ENCODE measurements around the gene ELP4.

The ELP4 gene

GRCh38 chr11:31817621-31818424, 308.3 kb downstream of the ELP4 start:
- Histone ChIP-seq H3K27me3 (ENCODE audit: insufficient read depth, low read length) (peaks cover 100% of the 10 kb centered on the region), H3K36me3 (ENCODE audit: insufficient read depth, low read depth, low read length) (no peaks in the 10 kb centered on the region), H3K27ac (ENCODE audit: low read length) (no peak overlapping the region), H3K9me3 (ENCODE audit: insufficient read depth, low read depth, low read length) (no peaks in the 10 kb centered on the region; the same call in 1 of the 2 replicates), H3K9ac (ENCODE audit: low read depth, low read length) (no peak overlapping the region), H3K4me3 (ENCODE audit: low read length) (peak overlapping the region; percentile 64), H3K4me1 (ENCODE audit: insufficient read depth, low read length) (peaks cover 17% of the 10 kb centered on the region; the same call in 1 of the 2 replicates)

DNA sequence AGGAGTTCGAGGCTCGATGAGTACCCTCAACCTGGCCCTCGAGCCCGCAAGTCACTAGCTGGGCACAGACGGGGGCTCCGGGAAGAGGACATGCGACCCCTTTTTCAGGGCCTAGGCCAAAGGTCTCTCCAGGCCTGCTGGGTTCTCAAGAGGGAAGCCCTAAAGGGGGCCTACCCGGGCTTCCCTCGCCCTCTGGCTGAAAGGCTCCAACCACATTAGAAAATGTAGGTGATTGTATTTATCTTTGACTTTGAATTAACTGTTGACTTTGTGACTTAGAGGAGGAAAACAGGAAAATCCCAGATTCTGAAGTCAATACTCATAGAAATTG, 308.8 kb downstream of the ELP4 start:
- no peaks in the 10 kb centered on the region for H3K36me3 ChIP-seq (ENCODE audit: insufficient read depth, low read depth, low read length)
- peak overlapping the region; percentile 64 for H3K4me3 ChIP-seq (ENCODE audit: low read length)
- H3K27ac ChIP-seq (ENCODE audit: low read length) = no peak overlapping the region
- H3K9ac ChIP-seq (ENCODE audit: low read depth, low read length) = no peak overlapping the region
- H3K9me3 ChIP-seq (ENCODE audit: insufficient read depth, low read depth, low read length) = no peaks in the 10 kb centered on the region; the same call in 1 of the 2 replicates
- peaks cover 21% of the 10 kb centered on the region; the same call in 1 of the 2 replicates for H3K4me1 ChIP-seq (ENCODE audit: insufficient read depth, low read length)
- peaks cover 100% of the 10 kb centered on the region for H3K27me3 ChIP-seq (ENCODE audit: insufficient read depth, low read length)

DNA sequence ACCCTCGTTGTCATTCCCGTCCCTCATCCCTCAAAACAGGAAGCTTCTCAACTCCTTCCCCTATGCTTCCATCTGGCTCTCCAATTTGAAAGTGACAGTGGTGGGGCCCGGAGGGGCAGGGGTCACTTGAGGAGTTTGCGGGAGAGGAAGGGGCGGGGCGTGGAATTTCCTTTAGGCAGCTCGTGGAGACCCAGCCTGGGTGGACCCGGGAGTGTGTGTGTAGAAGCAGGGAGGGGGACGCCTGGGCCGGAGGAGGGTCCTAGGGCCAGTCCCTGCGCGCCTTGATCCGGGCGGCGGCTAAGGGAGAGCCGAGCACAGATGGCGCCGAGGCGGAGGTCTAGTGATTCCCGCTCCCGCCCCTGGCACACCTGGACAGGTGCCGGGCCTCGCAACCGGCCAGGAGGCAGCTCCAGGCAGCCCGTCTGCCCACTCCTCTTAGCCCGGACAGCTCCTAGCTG, 309.3 kb downstream of the ELP4 start:
- Histone ChIP-seq H3K9ac (ENCODE audit: low read depth, low read length) (no peak overlapping the region), H3K27me3 (ENCODE audit: insufficient read depth, low read length) (peaks cover 100% of the 10 kb centered on the region), H3K4me3 (ENCODE audit: low read length) (no peak overlapping the region), H3K9me3 (ENCODE audit: insufficient read depth, low read depth, low read length) (no peaks in the 10 kb centered on the region; the same call in 1 of the 2 replicates), H3K36me3 (ENCODE audit: insufficient read depth, low read depth, low read length) (no peaks in the 10 kb centered on the region), H3K27ac (ENCODE audit: low read length) (no peak overlapping the region), H3K4me1 (ENCODE audit: insufficient read depth, low read length) (peaks cover 21% of the 10 kb centered on the region; the same call in 1 of the 2 replicates)

DNA sequence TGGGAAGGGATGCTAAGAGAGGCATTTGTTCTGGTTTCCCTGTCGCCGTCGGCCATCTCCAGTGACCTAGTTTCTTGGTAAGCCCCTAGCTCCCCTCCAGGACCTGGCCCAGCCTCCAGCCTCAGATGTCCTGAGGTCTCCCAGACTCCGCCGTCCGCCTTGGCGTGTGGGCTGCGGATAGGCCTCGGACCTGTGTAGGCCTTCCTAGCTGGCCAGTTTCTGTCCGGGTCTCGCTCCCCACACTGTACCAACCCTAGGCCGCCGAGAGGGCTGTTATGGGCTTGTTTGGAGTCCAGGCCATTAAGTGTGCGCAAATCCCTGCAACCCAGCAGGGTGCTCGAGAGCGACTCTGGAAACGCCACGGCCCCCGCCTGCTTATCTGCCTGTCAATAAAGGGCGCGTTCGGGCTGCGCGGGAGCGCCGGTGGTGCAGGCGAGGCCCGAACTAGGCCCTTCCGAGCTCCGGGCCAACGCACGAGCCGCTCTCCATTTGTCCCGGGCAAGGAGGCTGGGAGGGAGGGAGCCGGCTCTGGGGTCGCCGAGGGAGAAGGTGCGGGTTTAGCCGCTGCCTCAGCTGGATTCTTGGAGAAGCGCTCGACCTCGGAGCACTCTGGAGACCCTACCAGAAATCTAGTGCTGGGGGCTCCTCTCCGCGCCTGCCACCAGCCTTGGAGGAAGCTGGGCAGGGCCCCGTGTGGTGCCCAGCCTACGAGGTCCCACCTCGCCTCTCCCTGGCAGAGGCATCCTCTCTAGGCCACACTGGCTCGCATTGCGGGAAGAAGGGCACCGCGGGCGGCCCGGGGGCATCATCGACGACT, 310.3 kb downstream of the ELP4 start:
- H3K36me3 ChIP-seq (ENCODE audit: insufficient read depth, low read depth, low read length) = no peaks in the 10 kb centered on the region
- no peaks in the 10 kb centered on the region; the same call in 1 of the 2 replicates for H3K9me3 ChIP-seq (ENCODE audit: insufficient read depth, low read depth, low read length)
- H3K4me1 ChIP-seq (ENCODE audit: insufficient read depth, low read length) = peaks cover 30% of the 10 kb centered on the region; the same call in 1 of the 2 replicates
- no peak overlapping the region for H3K27ac ChIP-seq (ENCODE audit: low read length)
- H3K9ac ChIP-seq (ENCODE audit: low read depth, low read length) = no peak overlapping the region
- peaks cover 100% of the 10 kb centered on the region for H3K27me3 ChIP-seq (ENCODE audit: insufficient read depth, low read length)
- peak overlapping the region; percentile 54; the same call in 1 of the 2 replicates for H3K4me3 ChIP-seq (ENCODE audit: low read length)

GRCh38 chr11:31820438-31820818, 310.9 kb downstream of the ELP4 start:
- Histone ChIP-seq H3K9me3 (ENCODE audit: insufficient read depth, low read depth, low read length) (no peaks in the 10 kb centered on the region; the same call in 1 of the 2 replicates), H3K4me3 (ENCODE audit: low read length) (peak overlapping the region; percentile 54; the same call in 1 of the 2 replicates), H3K9ac (ENCODE audit: low read depth, low read length) (no peak overlapping the region), H3K4me1 (ENCODE audit: insufficient read depth, low read length) (peaks cover 36% of the 10 kb centered on the region; the same call in 1 of the 2 replicates), H3K27me3 (ENCODE audit: insufficient read depth, low read length) (peaks cover 100% of the 10 kb centered on the region), H3K27ac (ENCODE audit: low read length) (no peak overlapping the region), H3K36me3 (ENCODE audit: insufficient read depth, low read depth, low read length) (no peaks in the 10 kb centered on the region)

DNA sequence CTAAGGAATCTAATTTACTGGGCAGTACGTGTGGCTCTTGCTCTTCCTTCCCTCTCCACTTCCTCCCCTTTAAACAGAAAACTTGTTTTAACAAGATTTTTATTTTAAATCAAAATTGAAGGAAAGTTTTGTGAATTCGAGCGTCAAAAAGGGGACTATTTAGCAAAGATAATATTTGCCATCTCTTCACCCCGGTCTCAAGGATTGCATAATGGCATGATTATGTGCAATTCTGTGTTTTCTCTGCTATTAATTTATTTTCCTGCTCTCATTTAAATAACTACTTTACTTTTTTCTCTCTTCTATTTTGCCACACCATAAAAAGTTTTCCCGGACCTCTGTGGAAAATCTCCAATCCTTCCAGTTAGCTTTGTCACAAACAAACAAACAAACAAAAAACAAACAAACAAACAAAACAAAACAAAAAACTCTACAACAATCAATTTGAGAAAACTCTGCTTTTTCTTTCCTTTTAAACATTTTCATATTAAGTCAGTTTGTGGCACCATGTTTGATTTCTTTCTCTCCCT, 311.7 kb downstream of the ELP4 start:
- Histone ChIP-seq H3K4me3 (ENCODE audit: low read length) (no peak overlapping the region), H3K36me3 (ENCODE audit: insufficient read depth, low read depth, low read length) (no peaks in the 10 kb centered on the region), H3K27me3 (ENCODE audit: insufficient read depth, low read length) (peaks cover 100% of the 10 kb centered on the region), H3K9me3 (ENCODE audit: insufficient read depth, low read depth, low read length) (no peaks in the 10 kb centered on the region), H3K9ac (ENCODE audit: low read depth, low read length) (no peak overlapping the region), H3K4me1 (ENCODE audit: insufficient read depth, low read length) (peaks cover 40% of the 10 kb centered on the region; the same call in 1 of the 2 replicates), H3K27ac (ENCODE audit: low read length) (no peak overlapping the region)

GRCh38 chr11:31821766-31822165, 312.2 kb downstream of the ELP4 start:
- H3K27me3 ChIP-seq (ENCODE audit: insufficient read depth, low read length) = peaks cover 100% of the 10 kb centered on the region
- no peaks in the 10 kb centered on the region for H3K9me3 ChIP-seq (ENCODE audit: insufficient read depth, low read depth, low read length)
- no peak overlapping the region for H3K27ac ChIP-seq (ENCODE audit: low read length)
- no peaks in the 10 kb centered on the region for H3K36me3 ChIP-seq (ENCODE audit: insufficient read depth, low read depth, low read length)
- peaks cover 43% of the 10 kb centered on the region for H3K4me1 ChIP-seq (ENCODE audit: insufficient read depth, low read length)
- no peak overlapping the region for H3K9ac ChIP-seq (ENCODE audit: low read depth, low read length)
- H3K4me3 ChIP-seq (ENCODE audit: low read length) = no peak overlapping the region

GRCh38 chr11:31822175-31822926, 312.8 kb downstream of the ELP4 start:
- H3K9ac ChIP-seq (ENCODE audit: low read depth, low read length) = no peak overlapping the region
- H3K4me1 ChIP-seq (ENCODE audit: insufficient read depth, low read length) = peaks cover 44% of the 10 kb centered on the region
- H3K27ac ChIP-seq (ENCODE audit: low read length) = no peak overlapping the region
- no peaks in the 10 kb centered on the region for H3K9me3 ChIP-seq (ENCODE audit: insufficient read depth, low read depth, low read length)
- no peaks in the 10 kb centered on the region for H3K36me3 ChIP-seq (ENCODE audit: insufficient read depth, low read depth, low read length)
- peaks cover 100% of the 10 kb centered on the region for H3K27me3 ChIP-seq (ENCODE audit: insufficient read depth, low read length)
- no peak overlapping the region for H3K4me3 ChIP-seq (ENCODE audit: low read length)

DNA sequence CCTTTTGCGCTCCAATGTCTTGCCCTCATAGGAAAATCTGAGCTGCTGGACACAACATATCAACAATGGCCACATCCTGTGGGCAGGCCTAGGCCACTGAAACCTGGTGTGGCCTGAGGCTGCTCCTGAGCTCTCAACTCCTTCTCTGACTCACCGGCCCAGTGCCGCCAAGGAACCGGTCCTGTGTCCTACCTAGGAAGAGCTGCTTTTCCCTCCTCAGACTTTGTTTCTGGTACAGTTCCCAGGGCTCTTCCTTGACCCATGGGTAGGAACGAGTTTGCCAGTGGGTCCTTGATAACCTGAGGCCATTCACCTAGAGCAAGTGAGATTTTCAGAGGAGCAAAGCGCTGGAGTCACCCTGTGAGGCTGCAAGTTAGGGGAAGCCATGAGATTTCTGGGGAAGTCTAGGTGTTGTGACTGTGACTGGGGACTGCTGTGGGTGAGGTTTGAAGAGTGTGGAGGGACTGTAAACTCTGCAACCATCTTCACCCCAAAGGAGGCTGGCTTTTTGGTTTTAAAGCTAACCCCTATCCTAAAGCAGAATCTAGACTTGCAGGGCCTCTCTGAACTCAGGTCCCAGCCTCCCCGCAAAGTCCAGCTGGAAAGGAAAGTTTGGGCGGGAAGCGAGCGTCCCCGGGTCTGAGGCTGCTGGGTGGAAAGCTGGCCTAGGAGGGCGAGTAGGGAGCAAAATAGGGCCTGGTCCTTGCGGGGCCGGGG, 313.5 kb downstream of the ELP4 start:
- no peak overlapping the region for H3K27ac ChIP-seq (ENCODE audit: low read length)
- H3K4me3 ChIP-seq (ENCODE audit: low read length) = no peak overlapping the region; the same call in 1 of the 2 replicates

GRCh38 chr11:31823644-31824331, 314.2 kb downstream of the ELP4 start:
- H3K9me3 ChIP-seq (ENCODE audit: insufficient read depth, low read depth, low read length) = no peaks in the 10 kb centered on the region
- H3K36me3 ChIP-seq (ENCODE audit: insufficient read depth, low read depth, low read length) = no peaks in the 10 kb centered on the region
- 0 out of 2 replicates have a peak overlapping the region, but pooled peaks have one; percentile 5 for H3K9ac ChIP-seq (ENCODE audit: low read depth, low read length)
- H3K4me1 ChIP-seq (ENCODE audit: insufficient read depth, low read length) = peaks cover 54% of the 10 kb centered on the region
- peaks cover 100% of the 10 kb centered on the region for H3K27me3 ChIP-seq (ENCODE audit: insufficient read depth, low read length)
- H3K4me3 ChIP-seq (ENCODE audit: low read length) = peak overlapping the region; percentile 44; the same call in 1 of the 2 replicates
- no peak overlapping the region for H3K27ac ChIP-seq (ENCODE audit: low read length)

More for the DNA sequence above, 313.5 kb downstream of the ELP4 start:
- peaks cover 51% of the 10 kb centered on the region for H3K4me1 ChIP-seq (ENCODE audit: insufficient read depth, low read length)
- 0 out of 2 replicates have a peak overlapping the region, but pooled peaks have one; percentile 5 for H3K9ac ChIP-seq (ENCODE audit: low read depth, low read length)
- H3K36me3 ChIP-seq (ENCODE audit: insufficient read depth, low read depth, low read length) = no peaks in the 10 kb centered on the region
- H3K27me3 ChIP-seq (ENCODE audit: insufficient read depth, low read length) = peaks cover 100% of the 10 kb centered on the region
- H3K9me3 ChIP-seq (ENCODE audit: insufficient read depth, low read depth, low read length) = no peaks in the 10 kb centered on the region
